DOHH2 (cell line): Measurements from ENCODE around the gene AIRE.
"Not testable (repeated sequence)": the region's sequence is repeated elsewhere in the genome, so short reads cannot be mapped to it uniquely, and the experiment has no call there.

Experiments
- H3F3A ChIP-seq: fragments of 200-600 bp; sonication (generic), shearing (Covaris generic); 2 replicates; pipeline ENCODE4 v1.6.0; 2016; ENCODE audit warnings: antibody characterized with exemption, mild to moderate bottlenecking; ENCODE audit not compliant: control insufficient read depth, insufficient read depth
- H3K27ac ChIP-seq: fragments of 200-600 bp; sonication (generic); 2 replicates; pipeline ENCODE4 v1.5.1; 2014; ENCODE audit warnings: low read depth, mild to moderate bottlenecking, low read length, moderate library complexity
- H3K27me3 ChIP-seq: fragments of 200-600 bp; sonication (generic); 2 replicates; pipeline ENCODE4 v1.6.1; 2014; ENCODE audit warnings: mild to moderate bottlenecking, low read length, mixed read lengths; ENCODE audit not compliant: control insufficient read depth
- H3K36me3 ChIP-seq: fragments of 200-600 bp; sonication (generic); 2 replicates; pipeline ENCODE4 v1.6.1; 2014; ENCODE audit warnings: mild to moderate bottlenecking, low read length, moderate library complexity, mixed read lengths; ENCODE audit not compliant: control insufficient read depth
- H3K4me1 ChIP-seq: fragments of 200-600 bp; sonication (generic); 2 replicates; pipeline ENCODE4 v1.6.1; 2014; ENCODE audit warnings: mild to moderate bottlenecking, low read length, mixed read lengths; ENCODE audit not compliant: control insufficient read depth
- H3K4me2 ChIP-seq: fragments of 200-600 bp; sonication (generic); 2 replicates; pipeline ENCODE4 v1.6.0; 2014; ENCODE audit warnings: mild to moderate bottlenecking, low read length, moderate library complexity
- H3K4me3 ChIP-seq: fragments of 200-600 bp; sonication (generic); 2 replicates; pipeline ENCODE4 v1.5.1; 2014; ENCODE audit warnings: mild to moderate bottlenecking, low read length, mixed read lengths
- H3K79me2 ChIP-seq: fragments of 200-600 bp; sonication (generic); 2 replicates; pipeline ENCODE4 v1.6.1; 2014; ENCODE audit warnings: mild to moderate bottlenecking, low read length, mixed read lengths; ENCODE audit not compliant: control insufficient read depth
- H3K9me2 ChIP-seq: fragments of 200-600 bp; sonication (generic); replicated peaks from 2 replicates; pipeline ENCODE4 v1.6.1; 2014; ENCODE audit warnings: mild to moderate bottlenecking, low read length, mixed read lengths; ENCODE audit not compliant: control insufficient read depth
- H3K9me3 ChIP-seq: fragments of 200-600 bp; sonication (generic); 2 replicates; pipeline ENCODE4 v1.6.1; 2014; ENCODE audit warnings: antibody characterized with exemption, low read length, mixed read lengths; ENCODE audit not compliant: control insufficient read depth, insufficient read depth
- H4K20me1 ChIP-seq: fragments of 200-600 bp; sonication (generic); 2 replicates; pipeline ENCODE4 v1.6.0; 2014; ENCODE audit warnings: low read depth, mild to moderate bottlenecking, antibody characterized with exemption, low read length, moderate library complexity; ENCODE audit not compliant: control insufficient read depth, insufficient read depth
- EZH2phosphoT487 ChIP-seq: fragments of 200-600 bp; sonication (generic); IDR thresholded peaks from 2 replicates; pipeline ENCODE4 v1.6.1; 2017; ENCODE audit warnings: borderline replicate concordance, mild to moderate bottlenecking, antibody characterized with exemption, low read length, moderate library complexity, mixed read lengths
- TF ChIP-seq, protein P1 (sequence below): fragments of 200-600 bp; sonication (generic); IDR thresholded peaks from one replicate; pipeline ENCODE4 v1.5.1; 2014; ENCODE audit warnings: antibody characterized with exemption, mild to moderate bottlenecking, low read depth, low read length; ENCODE audit not compliant: poor library complexity, severe bottlenecking

Gene AIRE

GRCh38 chr21:44285138-44285992 lies at the start of gene AIRE:
TSS of gene AIRE (plus strand) at chr21:44285876. CDS start at chr21:44286007, 131 bp downstream.
- H3K9me3 ChIP-seq = no peaks in the 10 kb centered on the region
- H3K27me3 ChIP-seq = peaks cover 19% of the 10 kb centered on the region
- H3K9me2 ChIP-seq = no peaks in the 10 kb centered on the region
- H3K27ac ChIP-seq = no peak within 1 kb of the TSS
- TF ChIP-seq EZH2phosphoT487 = no peak
- TF ChIP-seq, protein P1, sequence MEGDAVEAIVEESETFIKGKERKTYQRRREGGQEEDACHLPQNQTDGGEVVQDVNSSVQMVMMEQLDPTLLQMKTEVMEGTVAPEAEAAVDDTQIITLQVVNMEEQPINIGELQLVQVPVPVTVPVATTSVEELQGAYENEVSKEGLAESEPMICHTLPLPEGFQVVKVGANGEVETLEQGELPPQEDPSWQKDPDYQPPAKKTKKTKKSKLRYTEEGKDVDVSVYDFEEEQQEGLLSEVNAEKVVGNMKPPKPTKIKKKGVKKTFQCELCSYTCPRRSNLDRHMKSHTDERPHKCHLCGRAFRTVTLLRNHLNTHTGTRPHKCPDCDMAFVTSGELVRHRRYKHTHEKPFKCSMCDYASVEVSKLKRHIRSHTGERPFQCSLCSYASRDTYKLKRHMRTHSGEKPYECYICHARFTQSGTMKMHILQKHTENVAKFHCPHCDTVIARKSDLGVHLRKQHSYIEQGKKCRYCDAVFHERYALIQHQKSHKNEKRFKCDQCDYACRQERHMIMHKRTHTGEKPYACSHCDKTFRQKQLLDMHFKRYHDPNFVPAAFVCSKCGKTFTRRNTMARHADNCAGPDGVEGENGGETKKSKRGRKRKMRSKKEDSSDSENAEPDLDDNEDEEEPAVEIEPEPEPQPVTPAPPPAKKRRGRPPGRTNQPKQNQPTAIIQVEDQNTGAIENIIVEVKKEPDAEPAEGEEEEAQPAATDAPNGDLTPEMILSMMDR = no peak
- no peaks in the 10 kb centered on the region for H4K20me1 ChIP-seq
- H3F3A ChIP-seq = no peaks in the 10 kb centered on the region
- no peak within 1 kb of the TSS for H3K4me3 ChIP-seq
- no peaks in the 10 kb centered on the region for H3K79me2 ChIP-seq
- no peaks in the 10 kb centered on the region; the same call in 1 of the 2 replicates for H3K4me1 ChIP-seq
- no peaks in the 10 kb centered on the region for H3K36me3 ChIP-seq
- no peak within 1 kb of the TSS for H3K4me2 ChIP-seq

DNA sequence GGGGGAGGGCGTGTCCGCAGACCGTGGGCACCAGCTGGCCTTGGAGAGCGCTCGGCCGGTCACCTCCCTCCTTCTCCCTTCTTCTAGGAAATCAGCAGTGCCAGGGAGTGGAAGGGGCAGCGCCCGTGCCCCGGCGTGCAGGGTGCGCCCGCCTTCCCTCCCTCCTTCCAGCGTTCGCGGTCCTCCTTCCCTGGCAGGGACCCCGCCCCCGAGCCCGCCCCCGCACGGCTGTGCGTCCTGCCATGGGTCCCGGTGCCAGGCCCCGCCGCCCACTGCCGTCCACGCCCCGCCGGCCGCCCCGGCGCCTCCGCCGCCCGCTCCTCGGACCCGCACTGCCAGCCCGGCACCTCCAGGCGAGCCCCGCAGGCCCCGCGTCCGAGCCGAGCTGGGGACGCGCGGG lies 45.3 kb upstream of the AIRE start:
- not testable (repeated sequence) for H3K9me2 ChIP-seq, H3K4me1 ChIP-seq, H4K20me1 ChIP-seq, H3K4me2 ChIP-seq, H3K36me3 ChIP-seq, H3K27me3 ChIP-seq, H3K79me2 ChIP-seq, H3F3A ChIP-seq, H3K27ac ChIP-seq, H3K9me3 ChIP-seq, H3K4me3 ChIP-seq

DNA sequence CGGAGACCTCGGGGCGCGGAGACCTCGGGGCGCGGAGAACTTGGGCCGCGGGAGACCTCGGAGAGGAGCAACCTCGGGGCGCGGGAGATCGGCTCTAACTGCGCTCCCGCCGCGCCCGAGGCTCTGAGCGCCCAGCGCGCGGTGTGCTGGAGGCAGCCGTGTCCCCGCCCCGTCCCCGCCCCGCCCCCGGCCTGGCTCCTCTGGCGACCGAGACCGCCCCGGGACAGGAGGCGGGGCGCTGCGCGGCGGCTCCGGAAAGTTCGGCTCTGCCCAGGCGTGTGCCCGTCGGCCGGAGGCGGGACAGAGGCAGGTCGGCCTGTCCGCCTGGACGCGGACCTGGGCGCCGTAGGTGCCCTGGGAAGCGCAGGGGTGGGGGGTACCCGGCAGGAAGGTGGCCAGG lies 44.8 kb upstream of the AIRE start, which contains the start of gene ICOSLG:
ICOSLG (minus strand) TSS at position 102 of the 400 bp plus-strand sequence. CDS start 126 bp downstream, outside the sequence.
- not testable (repeated sequence) for H3K9me2 ChIP-seq, H3K9me3 ChIP-seq, H3K4me3 ChIP-seq, H3K36me3 ChIP-seq, H3K27me3 ChIP-seq, H3K27ac ChIP-seq, H4K20me1 ChIP-seq, H3K4me2 ChIP-seq, H3K79me2 ChIP-seq, H3K4me1 ChIP-seq, H3F3A ChIP-seq

DNA sequence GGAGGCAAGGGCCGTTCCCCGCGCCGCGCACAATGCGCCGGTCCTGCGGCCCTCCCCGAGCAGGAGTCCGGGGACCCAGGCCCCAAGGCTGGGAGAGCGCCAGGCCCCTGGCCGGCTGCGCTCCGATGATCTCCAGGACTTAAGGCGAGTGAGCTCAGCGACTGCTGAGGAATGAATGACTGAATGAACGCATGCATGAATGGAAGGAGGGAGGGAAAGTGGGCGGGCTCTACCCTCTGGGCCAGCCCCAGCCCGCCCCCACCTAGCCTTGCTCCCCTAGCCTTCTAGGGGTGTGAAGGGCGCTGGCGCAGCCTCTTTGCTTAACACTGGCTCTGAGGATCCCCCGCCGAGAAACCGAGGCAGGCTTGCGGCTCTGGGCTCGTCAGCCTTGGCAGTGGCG lies 44.4 kb upstream of the AIRE start:
- H3K27ac ChIP-seq, H3K9me2 ChIP-seq, H3K4me1 ChIP-seq, H4K20me1 ChIP-seq, H3K4me2 ChIP-seq, H3K9me3 ChIP-seq, H3K4me3 ChIP-seq, H3K79me2 ChIP-seq, H3F3A ChIP-seq, H3K27me3 ChIP-seq, H3K36me3 ChIP-seq: not testable (repeated sequence)

DNA sequence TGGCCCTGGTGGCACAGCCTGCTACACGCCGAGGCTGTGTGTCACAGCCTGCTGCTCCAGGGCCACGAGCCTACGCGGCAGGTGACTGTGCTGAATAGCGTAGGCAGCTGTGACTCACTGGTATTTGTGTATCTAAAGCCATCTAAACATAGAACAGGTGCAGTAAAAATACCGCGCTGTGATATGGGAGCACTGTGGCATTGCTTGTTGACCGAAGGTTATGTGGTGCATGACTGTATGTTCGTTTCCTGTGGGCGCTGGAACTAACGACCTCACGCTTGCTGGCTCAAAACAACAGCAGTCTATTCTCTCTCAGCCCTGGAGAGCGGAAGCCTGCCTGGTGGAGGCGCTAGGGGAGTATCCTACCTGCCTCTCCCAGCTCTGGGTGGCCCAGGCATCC lies 41.7 kb upstream of the AIRE start:
- H3K4me1 ChIP-seq, H3K9me2 ChIP-seq, H3K36me3 ChIP-seq, H4K20me1 ChIP-seq, H3K4me2 ChIP-seq, H3F3A ChIP-seq, H3K4me3 ChIP-seq, H3K9me3 ChIP-seq, H3K79me2 ChIP-seq, H3K27ac ChIP-seq, H3K27me3 ChIP-seq: not testable (repeated sequence)

DNA sequence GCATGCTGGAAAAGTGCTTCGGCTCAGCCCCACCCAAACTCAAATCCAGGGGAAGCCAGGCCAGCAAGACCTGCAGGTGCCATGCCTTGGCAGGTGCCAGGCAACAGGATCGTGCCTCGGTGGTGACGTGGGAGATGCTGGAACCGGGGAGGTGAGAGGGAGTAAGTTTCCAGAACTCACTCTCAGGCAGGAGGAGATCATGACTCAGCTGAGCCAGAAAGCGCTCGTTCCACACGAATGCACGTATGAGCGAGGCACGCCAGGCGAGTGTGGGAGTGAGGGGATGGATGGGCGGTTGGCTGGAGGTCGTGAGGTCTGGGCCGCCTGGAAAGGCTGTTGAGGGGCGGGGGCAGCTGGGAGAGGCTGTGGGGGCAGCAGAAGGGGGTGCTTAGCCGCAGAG lies 37.8 kb upstream of the AIRE start:
- H3K79me2 ChIP-seq, H3K9me2 ChIP-seq, H3K9me3 ChIP-seq, H3K4me3 ChIP-seq, H4K20me1 ChIP-seq, H3F3A ChIP-seq, H3K36me3 ChIP-seq, H3K4me2 ChIP-seq, H3K27ac ChIP-seq, H3K27me3 ChIP-seq, H3K4me1 ChIP-seq: not testable (repeated sequence)

- not testable (repeated sequence) for H3K79me2 ChIP-seq, H3K36me3 ChIP-seq
Observed at GRCh38 chr21:44249204-44250037, 36.3 kb upstream of the AIRE start.

More at GRCh38 chr21:44249204-44250037, 36.3 kb upstream of the AIRE start:
- H3F3A ChIP-seq, H3K9me2 ChIP-seq, H4K20me1 ChIP-seq, H3K9me3 ChIP-seq, H3K4me1 ChIP-seq, H3K27me3 ChIP-seq, H3K4me2 ChIP-seq, H3K4me3 ChIP-seq, H3K27ac ChIP-seq: not testable (repeated sequence)
